ENCODE results near the gene MAML3. TPM values are rescaled to one million over a fixed set of nuclear protein-coding genes. Genes with fewer than 3 reads are reported as not detected.

Gene MAML3
- total RNA-seq, 2 experiments from 2014 or later, result 2.5 to 2.9 TPM

- no peaks in the 10 kb centered on the region for H3K36me3 ChIP-seq (ENCODE audit: insufficient read depth, low read length)
- H3K27me3 Mint-ChIP-seq, result no peaks in the 10 kb centered on the region
- no peak overlapping the region for H3K27ac Mint-ChIP-seq
- no peaks in the 10 kb centered on the region for H3K36me3 Mint-ChIP-seq (ENCODE audit: low read depth)
- no peak overlapping the region for H3K27ac ChIP-seq (ENCODE audit: low read depth in 1 of 2, low read length in 2 of 2)
- no peak for TF ChIP-seq CTCF (IDR thresholded peaks at IDR 0.05)
- H3K4me1 Mint-ChIP-seq (ENCODE audit: low read depth), result peaks cover 27% of the 10 kb centered on the region
- no peak overlapping the region for H3K4me3 ChIP-seq (ENCODE audit: low read length)
- H3K9me3 ChIP-seq (ENCODE audit: control insufficient read depth in 1 of 2, insufficient read depth in 1 of 2, low read length in 2 of 2), result no peaks in the 10 kb centered on the region
- intact Hi-C loops (cut with DNase I, micrococcal nuclease), result no loop called here
- DNase-seq, result no peak
- ATAC-seq (ENCODE audit: poor library complexity), result no peak
- no peaks in the 10 kb centered on the region for H3K27me3 ChIP-seq (ENCODE audit: control insufficient read depth in 1 of 2, insufficient read depth in 2 of 2, low read length in 2 of 2)
- ChIA-PET CTCF (interaction anchor here (1.0 kb wide), 1 partner anchor 14 kb away, joined by 3 read pairs; no protein-coding TSS in a partner anchor), POLR2A (no interaction called here)
- H3K9me3 Mint-ChIP-seq, result no peaks in the 10 kb centered on the region
- H3K4me1 ChIP-seq (ENCODE audit: insufficient read depth, low read length), result no peaks in the 10 kb centered on the region
- no peak overlapping the region for H3K4me3 Mint-ChIP-seq
Measured at GRCh38 chr4:140110542-140111215, 43.3 kb downstream of the MAML3 start.

GRCh38 chr4:140109737-140110136, 44.2 kb downstream of the MAML3 start:
- ChIA-PET POLR2A (interaction anchor here (1.2 kb wide), 1 partner anchor 9 kb away, joined by 4 read pairs; no protein-coding TSS in a partner anchor), CTCF (no interaction called here)
- no peak for ATAC-seq (ENCODE audit: poor library complexity)
- Mint-ChIP-seq H3K4me3 (no peak overlapping the region), H3K9me3 (no peaks in the 10 kb centered on the region), H3K27me3 (no peaks in the 10 kb centered on the region), H3K27ac (no peak overlapping the region), H3K4me1 (ENCODE audit: low read depth) (peaks cover 31% of the 10 kb centered on the region), H3K36me3 (ENCODE audit: low read depth) (no peaks in the 10 kb centered on the region)
- Histone ChIP-seq H3K9me3 (ENCODE audit: control insufficient read depth in 1 of 2, insufficient read depth in 1 of 2, low read length in 2 of 2) (no peaks in the 10 kb centered on the region), H3K27ac (ENCODE audit: low read depth in 1 of 2, low read length in 2 of 2) (no peak overlapping the region), H3K4me1 (ENCODE audit: insufficient read depth, low read length) (no peaks in the 10 kb centered on the region), H3K4me3 (ENCODE audit: low read length) (no peak overlapping the region), H3K36me3 (ENCODE audit: insufficient read depth, low read length) (no peaks in the 10 kb centered on the region), H3K27me3 (ENCODE audit: control insufficient read depth in 1 of 2, insufficient read depth in 2 of 2, low read length in 2 of 2) (no peaks in the 10 kb centered on the region)
- no peak for TF ChIP-seq CTCF (IDR thresholded peaks at IDR 0.05)
- no peak for DNase-seq
- intact Hi-C loops (cut with DNase I, micrococcal nuclease), result no loop called here

GRCh38 chr4:140109292-140109691, 44.7 kb downstream of the MAML3 start:
- no peaks in the 10 kb centered on the region for H3K9me3 Mint-ChIP-seq
- no peaks in the 10 kb centered on the region for H3K36me3 Mint-ChIP-seq (ENCODE audit: low read depth)
- Histone ChIP-seq H3K27ac (ENCODE audit: low read depth in 1 of 2, low read length in 2 of 2) (no peak overlapping the region), H3K4me1 (ENCODE audit: insufficient read depth, low read length) (no peaks in the 10 kb centered on the region), H3K27me3 (ENCODE audit: control insufficient read depth in 1 of 2, insufficient read depth in 2 of 2, low read length in 2 of 2) (no peaks in the 10 kb centered on the region), H3K4me3 (ENCODE audit: low read length) (no peak overlapping the region), H3K36me3 (ENCODE audit: insufficient read depth, low read length) (no peaks in the 10 kb centered on the region), H3K9me3 (ENCODE audit: control insufficient read depth in 1 of 2, insufficient read depth in 1 of 2, low read length in 2 of 2) (no peaks in the 10 kb centered on the region)
- no peaks in the 10 kb centered on the region for H3K27me3 Mint-ChIP-seq
- TF ChIP-seq CTCF (IDR thresholded peaks at IDR 0.05), result no peak
- CTCF ChIA-PET, result no interaction called here
- POLR2A ChIA-PET, result interaction anchor here (1.2 kb wide), 1 partner anchor 9 kb away, joined by 4 read pairs; no protein-coding TSS in a partner anchor
- no peak overlapping the region for H3K27ac Mint-ChIP-seq
- no peak overlapping the region for H3K4me3 Mint-ChIP-seq
- DNase-seq (no peak), ATAC-seq (ENCODE audit: poor library complexity) (no peak)
- H3K4me1 Mint-ChIP-seq (ENCODE audit: low read depth), result peaks cover 31% of the 10 kb centered on the region
- intact Hi-C loops (cut with DNase I, micrococcal nuclease), result no loop called here

Data from CD4-positive, alpha-beta T cell (primary cell).